NCI-H2196 treated with DMSO at 0.1 percent for 48 hours (cell line): ENCODE results near the gene CEP72.
A peak's percentile ranks its signal among the peaks of the same experiment; 100 is the strongest.
"Not testable (repeated sequence)": the region's sequence is repeated elsewhere in the genome, so short reads cannot be mapped to it uniquely, and the experiment has no call there.

Experiments
- DNase-seq: peaks from one replicate; lab custom pipeline; 2025; ENCODE audit not compliant: unreplicated experiment; lab: John Stamatoyannopoulos, UW

CEP72 gene

GRCh38 chr5:669842-670395 is 57.8 kb downstream of the CEP72 start:
- no peak for DNase-seq

GRCh38 chr5:670396-671270 is 58.5 kb downstream of the CEP72 start:
- DNase-seq, result no peak

GRCh38 chr5:671459-672328 is 59.6 kb downstream of the CEP72 start:
- DNase-seq, result peak; percentile 32

GRCh38 chr5:672329-673160 is 60.4 kb downstream of the CEP72 start:
- peak; percentile 81 for DNase-seq

- no peak for DNase-seq
Observed at GRCh38 chr5:673161-673830, 61.2 kb downstream of the CEP72 start.

GRCh38 chr5:673831-674629 is 61.9 kb downstream of the CEP72 start:
- no peak for DNase-seq

GRCh38 chr5:674630-675011 is 62.5 kb downstream of the CEP72 start:
- DNase-seq, result no peak

- DNase-seq, result no peak
Observed at GRCh38 chr5:675111-675870, 63.2 kb downstream of the CEP72 start.

- DNase-seq, result no peak
Observed at GRCh38 chr5:675871-676698, 63.9 kb downstream of the CEP72 start.

GRCh38 chr5:676699-677076 is 64.5 kb downstream of the CEP72 start:
- DNase-seq, result no peak

GRCh38 chr5:677131-678101 is 65.3 kb downstream of the CEP72 start:
- no peak for DNase-seq

GRCh38 chr5:678521-678920 is 66.4 kb downstream of the CEP72 start:
- DNase-seq, result not testable (repeated sequence)

- not testable (repeated sequence) for DNase-seq
Observed at GRCh38 chr5:679166-679895, 67.2 kb downstream of the CEP72 start.

- not testable (repeated sequence) for DNase-seq
Observed at GRCh38 chr5:680118-680795, 68.1 kb downstream of the CEP72 start.

GRCh38 chr5:680836-681235 is 68.7 kb downstream of the CEP72 start:
- not testable (repeated sequence) for DNase-seq
